Measurements from ENCODE around the gene UBAC1. TPM values are rescaled to one million over a fixed set of nuclear protein-coding genes. Genes with fewer than 3 reads are reported as not detected.

UBAC1 gene
- total and polyA plus RNA-seq, 4 donors, result 33.8 to 68.9 (median 61.7) TPM

- Histone ChIP-seq H3K27me3 (ENCODE audit: control insufficient read depth, insufficient read depth, low read length) (no peaks in the 10 kb centered on the region), H3K4me1 (ENCODE audit: control insufficient read depth, insufficient read depth, low read length) (no peaks in the 10 kb centered on the region), H3K27ac (ENCODE audit: low read depth, low read length) (no peak overlapping the region), H3K9me3 (ENCODE audit: control insufficient read depth, insufficient read depth, low read length) (no peaks in the 10 kb centered on the region), H3K4me3 (ENCODE audit: low read depth, low read length) (no peak overlapping the region), H3K36me3 (ENCODE audit: control insufficient read depth, insufficient read depth, low read length) (peaks cover 88% of the 10 kb centered on the region)
- DNase-seq (ENCODE audit: low read depth in 4 of 6, low spot score in 6 of 6), result no peak
- 98% methylated on average over 7 of the region's 18 CpGs for WGBS (ENCODE audit: insufficient coverage)
These were observed 28.5 kb downstream of the UBAC1 start for GRCh38 chr9:135932656-135933055.

- no peak for DNase-seq (ENCODE audit: low read depth in 4 of 6, low spot score in 6 of 6)
- Histone ChIP-seq H3K4me1 (ENCODE audit: control insufficient read depth, insufficient read depth, low read length) (no peaks in the 10 kb centered on the region), H3K27ac (ENCODE audit: low read depth, low read length) (no peak overlapping the region), H3K9me3 (ENCODE audit: control insufficient read depth, insufficient read depth, low read length) (no peaks in the 10 kb centered on the region), H3K4me3 (ENCODE audit: low read depth, low read length) (no peak overlapping the region), H3K27me3 (ENCODE audit: control insufficient read depth, insufficient read depth, low read length) (no peaks in the 10 kb centered on the region), H3K36me3 (ENCODE audit: control insufficient read depth, insufficient read depth, low read length) (peaks cover 88% of the 10 kb centered on the region)
- 89% methylated on average over 31 of the region's 31 CpGs for WGBS (ENCODE audit: insufficient coverage)
These were observed 29.8 kb downstream of the UBAC1 start for GRCh38 chr9:135931349-135931820.

GRCh38 chr9:135930446-135931345, 30.5 kb downstream of the UBAC1 start:
- 95% methylated on average over 27 of the region's 33 CpGs for WGBS (ENCODE audit: insufficient coverage)

GRCh38 chr9:135929656-135930445, 31.3 kb downstream of the UBAC1 start:
- 91% methylated on average over 21 of the region's 21 CpGs for WGBS (ENCODE audit: insufficient coverage)
- Histone ChIP-seq H3K9me3 (ENCODE audit: control insufficient read depth, insufficient read depth, low read length) (no peaks in the 10 kb centered on the region), H3K27me3 (ENCODE audit: control insufficient read depth, insufficient read depth, low read length) (no peaks in the 10 kb centered on the region), H3K4me1 (ENCODE audit: control insufficient read depth, insufficient read depth, low read length) (no peaks in the 10 kb centered on the region), H3K36me3 (ENCODE audit: control insufficient read depth, insufficient read depth, low read length) (peaks cover 88% of the 10 kb centered on the region), H3K4me3 (ENCODE audit: low read depth, low read length) (no peak overlapping the region), H3K27ac (ENCODE audit: low read depth, low read length) (no peak overlapping the region)
- DNase-seq (ENCODE audit: low read depth in 4 of 6, low spot score in 6 of 6), result no peak

More at GRCh38 chr9:135930446-135931345, 30.5 kb downstream of the UBAC1 start:
- no peaks in the 10 kb centered on the region for H3K27me3 ChIP-seq (ENCODE audit: control insufficient read depth, insufficient read depth, low read length)
- peaks cover 87% of the 10 kb centered on the region for H3K36me3 ChIP-seq (ENCODE audit: control insufficient read depth, insufficient read depth, low read length)
- no peaks in the 10 kb centered on the region for H3K9me3 ChIP-seq (ENCODE audit: control insufficient read depth, insufficient read depth, low read length)
- no peak for DNase-seq (ENCODE audit: low read depth in 4 of 6, low spot score in 6 of 6)
- no peak overlapping the region for H3K4me3 ChIP-seq (ENCODE audit: low read depth, low read length)
- H3K27ac ChIP-seq (ENCODE audit: low read depth, low read length), result no peak overlapping the region
- H3K4me1 ChIP-seq (ENCODE audit: control insufficient read depth, insufficient read depth, low read length), result no peaks in the 10 kb centered on the region

DNA sequence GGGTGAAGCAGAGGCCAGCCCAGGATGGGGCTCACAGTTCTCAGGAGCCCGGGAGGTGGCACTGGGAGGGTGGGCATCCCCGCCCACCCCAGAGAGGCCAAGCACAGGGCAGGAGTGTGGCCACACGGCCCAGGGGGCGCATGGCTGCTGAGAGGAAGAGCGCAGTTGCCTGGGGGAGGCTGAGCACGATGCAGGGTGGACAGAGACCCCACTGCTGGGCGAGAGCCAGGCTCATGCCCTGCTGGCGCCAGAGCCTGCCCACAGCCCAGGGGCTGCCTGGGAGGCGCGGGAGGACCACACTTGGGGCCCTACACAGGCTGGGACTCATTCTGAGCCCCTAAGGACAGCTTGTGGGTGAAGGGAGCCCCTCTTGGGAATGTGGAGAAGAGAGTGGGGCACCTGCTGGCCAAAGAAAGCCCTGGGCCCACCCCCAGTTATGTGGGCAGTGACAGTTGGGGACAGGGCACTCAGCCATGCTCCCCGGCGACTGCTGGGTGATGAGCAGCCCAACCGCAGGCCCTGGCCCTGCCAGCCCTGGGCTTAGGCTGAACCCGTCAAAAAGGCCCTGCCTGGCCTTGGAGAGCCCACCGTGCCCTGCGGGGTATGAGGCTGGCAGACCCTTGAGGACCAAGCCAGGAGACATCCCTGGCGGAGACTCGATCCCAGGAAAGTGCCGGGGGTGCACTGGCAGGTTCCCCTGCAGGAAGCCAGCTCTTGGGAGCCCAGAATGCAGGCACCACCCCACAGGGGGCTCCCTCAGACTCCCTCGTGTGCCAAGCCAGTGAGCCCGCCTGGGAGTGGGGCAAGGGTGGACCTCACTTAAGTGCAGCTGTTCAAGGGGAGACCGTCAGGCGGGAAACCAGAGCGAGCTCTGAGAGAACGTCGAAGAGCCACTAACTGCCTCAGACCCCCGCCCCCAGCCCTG, 32.2 kb downstream of the UBAC1 start:
- Histone ChIP-seq H3K36me3 (ENCODE audit: control insufficient read depth, insufficient read depth, low read length) (peaks cover 90% of the 10 kb centered on the region), H3K4me3 (ENCODE audit: low read depth, low read length) (no peak overlapping the region), H3K27ac (ENCODE audit: low read depth, low read length) (no peak overlapping the region), H3K4me1 (ENCODE audit: control insufficient read depth, insufficient read depth, low read length) (no peaks in the 10 kb centered on the region), H3K9me3 (ENCODE audit: control insufficient read depth, insufficient read depth, low read length) (no peaks in the 10 kb centered on the region), H3K27me3 (ENCODE audit: control insufficient read depth, insufficient read depth, low read length) (no peaks in the 10 kb centered on the region)
- DNase-seq (ENCODE audit: low read depth in 4 of 6, low spot score in 6 of 6), result no peak
- 83% methylated on average over 27 of the region's 27 CpGs for WGBS (ENCODE audit: insufficient coverage)

- DNase-seq (ENCODE audit: low read depth in 4 of 6, low spot score in 6 of 6), result no peak
- H3K27me3 ChIP-seq (ENCODE audit: control insufficient read depth, insufficient read depth, low read length), result no peaks in the 10 kb centered on the region
- no peak overlapping the region for H3K4me3 ChIP-seq (ENCODE audit: low read depth, low read length)
- no peak overlapping the region for H3K27ac ChIP-seq (ENCODE audit: low read depth, low read length)
- 97% methylated on average over 23 of the region's 23 CpGs for WGBS (ENCODE audit: insufficient coverage)
- no peaks in the 10 kb centered on the region for H3K4me1 ChIP-seq (ENCODE audit: control insufficient read depth, insufficient read depth, low read length)
- no peaks in the 10 kb centered on the region for H3K9me3 ChIP-seq (ENCODE audit: control insufficient read depth, insufficient read depth, low read length)
- peaks cover 90% of the 10 kb centered on the region for H3K36me3 ChIP-seq (ENCODE audit: control insufficient read depth, insufficient read depth, low read length)
These were observed 33.0 kb downstream of the UBAC1 start for GRCh38 chr9:135928074-135928730.

DNA sequence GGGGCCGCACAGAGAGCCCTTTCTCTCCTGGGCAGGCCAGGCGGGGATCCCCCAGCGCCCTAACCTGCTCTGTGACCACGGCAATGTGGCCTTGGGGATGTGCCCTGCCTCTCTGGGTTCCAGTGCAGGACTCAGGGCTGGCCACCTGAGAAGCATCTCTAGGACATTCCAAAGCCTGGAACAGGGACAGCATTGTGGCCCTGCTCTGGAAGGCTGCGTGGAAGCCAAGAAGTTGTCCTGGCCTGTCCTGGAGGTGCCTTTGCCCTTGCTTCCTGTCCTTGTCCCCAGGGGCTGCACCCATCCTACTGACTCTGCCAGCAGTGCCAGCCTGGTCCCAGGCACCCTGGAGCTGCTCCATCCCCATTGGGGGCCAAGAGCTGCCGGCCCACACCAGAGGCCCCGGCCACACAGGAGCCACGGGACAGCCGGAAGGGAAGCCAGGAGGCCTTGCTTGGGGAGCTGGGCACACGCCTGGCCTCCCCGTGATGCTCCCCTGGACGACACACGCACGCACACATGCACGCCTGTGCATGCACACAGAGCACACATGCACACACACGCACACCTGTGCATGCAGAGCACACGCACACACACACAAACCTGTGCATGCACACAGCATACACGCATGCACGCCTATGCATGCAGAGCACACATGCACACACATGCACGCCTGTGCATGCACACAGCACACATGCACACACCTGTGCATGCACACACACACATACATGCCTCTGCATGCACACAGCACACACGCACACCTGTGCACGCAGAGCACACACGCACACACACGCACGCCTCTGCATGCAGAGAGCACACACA, 33.8 kb downstream of the UBAC1 start:
- Histone ChIP-seq H3K4me1 (ENCODE audit: control insufficient read depth, insufficient read depth, low read length) (no peaks in the 10 kb centered on the region), H3K9me3 (ENCODE audit: control insufficient read depth, insufficient read depth, low read length) (no peaks in the 10 kb centered on the region), H3K4me3 (ENCODE audit: low read depth, low read length) (no peak overlapping the region), H3K27me3 (ENCODE audit: control insufficient read depth, insufficient read depth, low read length) (no peaks in the 10 kb centered on the region), H3K36me3 (ENCODE audit: control insufficient read depth, insufficient read depth, low read length) (peaks cover 84% of the 10 kb centered on the region), H3K27ac (ENCODE audit: low read depth, low read length) (no peak overlapping the region)
- 95% methylated on average over 25 of the region's 25 CpGs for WGBS (ENCODE audit: insufficient coverage)
- no peak for DNase-seq (ENCODE audit: low read depth in 4 of 6, low spot score in 6 of 6)

GRCh38 chr9:135926402-135927194, 34.6 kb downstream of the UBAC1 start:
- no peaks in the 10 kb centered on the region for H3K9me3 ChIP-seq (ENCODE audit: control insufficient read depth, insufficient read depth, low read length)
- H3K36me3 ChIP-seq (ENCODE audit: control insufficient read depth, insufficient read depth, low read length), result peaks cover 88% of the 10 kb centered on the region
- no peak overlapping the region for H3K27ac ChIP-seq (ENCODE audit: low read depth, low read length)
- no peak overlapping the region for H3K4me3 ChIP-seq (ENCODE audit: low read depth, low read length)
- H3K27me3 ChIP-seq (ENCODE audit: control insufficient read depth, insufficient read depth, low read length), result no peaks in the 10 kb centered on the region
- 93% methylated on average over 27 of the region's 27 CpGs for WGBS (ENCODE audit: insufficient coverage)
- no peak for DNase-seq (ENCODE audit: low read depth in 4 of 6, low spot score in 6 of 6)
- H3K4me1 ChIP-seq (ENCODE audit: control insufficient read depth, insufficient read depth, low read length), result no peaks in the 10 kb centered on the region
